ENCODE measurements around the gene CLMN. TPM values are rescaled to one million over a fixed set of nuclear protein-coding genes. Genes with fewer than 3 reads are reported as not detected.

Gene CLMN
- total and polyA plus RNA-seq, 2 experiments from 2014 or later: 15.7 to 40.0 TPM

GRCh38 chr14:95252219-95252618, 67.5 kb downstream of the CLMN start:
- no peaks in the 10 kb centered on the region for H3K27me3 ChIP-seq
- no peak overlapping the region for H3K4me2 ChIP-seq
- H3K79me2 ChIP-seq: no peaks in the 10 kb centered on the region
- TF ChIP-seq EZH2 (IDR thresholded peaks at IDR 0.05; ENCODE audit: borderline replicate concordance) (no peak), CTCF (IDR thresholded peaks at IDR 0.05; ENCODE audit: poor library complexity) (no peak), EZH2phosphoT487 (IDR thresholded peaks at IDR 0.05; ENCODE audit: low read depth, severe bottlenecking, unreplicated experiment) (no peak)
- no peak overlapping the region for H2AFZ ChIP-seq
- WGBS (ENCODE audit: low lambda C conversion rate, missing lambda C conversion rate): 93% methylated on average over 6 of the region's 6 CpGs
- H3K9me2 ChIP-seq (replicated peaks; ENCODE audit: insufficient read depth): no peaks in the 10 kb centered on the region
- peaks cover 25% of the 10 kb centered on the region for H3K4me1 ChIP-seq (ENCODE audit: insufficient read depth)
- no peak for DNase-seq (ENCODE audit: low spot score)
- H4K20me1 ChIP-seq (ENCODE audit: insufficient read depth, poor library complexity, severe bottlenecking): no peaks in the 10 kb centered on the region
- H3K9me3 ChIP-seq (ENCODE audit: low read depth): no peaks in the 10 kb centered on the region
- no peak overlapping the region for H3K4me3 ChIP-seq
- H3K36me3 ChIP-seq (replicated peaks; ENCODE audit: insufficient read depth, low read depth): no peaks in the 10 kb centered on the region
- no peak overlapping the region for H3K27ac ChIP-seq

DNA sequence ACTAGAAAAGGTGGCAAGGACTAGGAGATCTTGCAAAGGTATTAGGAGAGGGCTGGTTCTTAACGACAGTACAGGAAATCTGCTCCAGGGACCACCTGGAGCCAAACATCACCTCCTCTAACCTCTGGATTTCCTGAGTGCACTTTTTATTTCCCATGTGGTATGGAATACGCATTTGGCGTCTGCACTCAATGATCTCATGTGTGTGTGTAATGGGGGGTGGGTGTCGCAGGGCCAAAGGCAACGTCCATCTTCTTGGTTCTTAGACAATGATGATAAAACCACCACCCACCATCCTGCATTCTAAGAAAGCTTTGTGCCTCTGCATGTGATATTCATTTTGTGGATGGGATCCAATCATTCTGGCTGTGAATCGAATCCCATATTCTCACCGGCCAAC, 68.8 kb downstream of the CLMN start:
- no peaks in the 10 kb centered on the region for H3K36me3 ChIP-seq (replicated peaks; ENCODE audit: insufficient read depth, low read depth)
- H3K9me3 ChIP-seq (ENCODE audit: low read depth): no peaks in the 10 kb centered on the region
- H3K4me3 ChIP-seq: no peak overlapping the region
- peaks cover 25% of the 10 kb centered on the region for H3K4me1 ChIP-seq (ENCODE audit: insufficient read depth)
- TF ChIP-seq EZH2 (IDR thresholded peaks at IDR 0.05; ENCODE audit: borderline replicate concordance): no peak
- no peak for TF ChIP-seq EZH2phosphoT487 (IDR thresholded peaks at IDR 0.05; ENCODE audit: low read depth, severe bottlenecking, unreplicated experiment)
- no peak for TF ChIP-seq CTCF (IDR thresholded peaks at IDR 0.05; ENCODE audit: poor library complexity)
- H3K9me2 ChIP-seq (replicated peaks; ENCODE audit: insufficient read depth): no peaks in the 10 kb centered on the region
- H4K20me1 ChIP-seq (ENCODE audit: insufficient read depth, poor library complexity, severe bottlenecking): no peaks in the 10 kb centered on the region
- no peak for DNase-seq (ENCODE audit: low spot score)
- no peak overlapping the region for H3K27ac ChIP-seq
- no peak overlapping the region for H3K4me2 ChIP-seq
- H3K79me2 ChIP-seq: no peaks in the 10 kb centered on the region
- 83% methylated on average over 7 of the region's 7 CpGs for WGBS (ENCODE audit: low lambda C conversion rate, missing lambda C conversion rate)
- no peaks in the 10 kb centered on the region for H3K27me3 ChIP-seq
- H2AFZ ChIP-seq: no peak overlapping the region

GRCh38 chr14:95250140-95250769, 69.5 kb downstream of the CLMN start:
- H3K27me3 ChIP-seq: no peaks in the 10 kb centered on the region
- no peaks in the 10 kb centered on the region for H3K36me3 ChIP-seq (replicated peaks; ENCODE audit: insufficient read depth, low read depth)
- H3K4me2 ChIP-seq: no peak overlapping the region
- H3K4me3 ChIP-seq: no peak overlapping the region
- TF ChIP-seq EZH2phosphoT487 (IDR thresholded peaks at IDR 0.05; ENCODE audit: low read depth, severe bottlenecking, unreplicated experiment) (no peak), EZH2 (IDR thresholded peaks at IDR 0.05; ENCODE audit: borderline replicate concordance) (no peak), CTCF (IDR thresholded peaks at IDR 0.05; ENCODE audit: poor library complexity) (no peak)
- H3K9me3 ChIP-seq (ENCODE audit: low read depth): no peaks in the 10 kb centered on the region
- DNase-seq (ENCODE audit: low spot score): no peak
- no peaks in the 10 kb centered on the region for H4K20me1 ChIP-seq (ENCODE audit: insufficient read depth, poor library complexity, severe bottlenecking)
- peak overlapping the region; percentile 73 for H3K27ac ChIP-seq
- no peaks in the 10 kb centered on the region for H3K79me2 ChIP-seq
- H3K9me2 ChIP-seq (replicated peaks; ENCODE audit: insufficient read depth): no peaks in the 10 kb centered on the region
- no peak overlapping the region for H2AFZ ChIP-seq
- 74% methylated on average over 5 of the region's 5 CpGs for WGBS (ENCODE audit: low lambda C conversion rate, missing lambda C conversion rate)
- H3K4me1 ChIP-seq (ENCODE audit: insufficient read depth): peaks cover 22% of the 10 kb centered on the region
